Measurements from ENCODE around the gene EFCAB11.

EFCAB11 gene

GRCh38 chr14:89750908-89751392 is 203.6 kb downstream of the EFCAB11 start:
- no peaks in the 10 kb centered on the region for H3K27me3 ChIP-seq (ENCODE audit: insufficient read depth, low read length)
- H3F3A ChIP-seq (ENCODE audit: insufficient read depth, low read length): no peaks in the 10 kb centered on the region
- H3K79me2 ChIP-seq (ENCODE audit: insufficient read depth, low read length): no peaks in the 10 kb centered on the region
- H3K4me2 ChIP-seq (ENCODE audit: low read length): no peak overlapping the region
- no peak overlapping the region for H2AFZ ChIP-seq (ENCODE audit: low read length)
- no peak overlapping the region for H3K4me3 ChIP-seq (ENCODE audit: low read depth, low read length, poor library complexity, severe bottlenecking)
- H3K36me3 ChIP-seq (ENCODE audit: insufficient read depth, low read length): no peaks in the 10 kb centered on the region
- H4K20me1 ChIP-seq (ENCODE audit: insufficient read depth, low read length): no peaks in the 10 kb centered on the region
- H3K9me2 ChIP-seq (ENCODE audit: low read depth, low read length): no peaks in the 10 kb centered on the region
- TF ChIP-seq EZH2 (IDR thresholded peaks at IDR 0.05; ENCODE audit: borderline replicate concordance, low read length): no peak
- TF ChIP-seq, protein P1, sequence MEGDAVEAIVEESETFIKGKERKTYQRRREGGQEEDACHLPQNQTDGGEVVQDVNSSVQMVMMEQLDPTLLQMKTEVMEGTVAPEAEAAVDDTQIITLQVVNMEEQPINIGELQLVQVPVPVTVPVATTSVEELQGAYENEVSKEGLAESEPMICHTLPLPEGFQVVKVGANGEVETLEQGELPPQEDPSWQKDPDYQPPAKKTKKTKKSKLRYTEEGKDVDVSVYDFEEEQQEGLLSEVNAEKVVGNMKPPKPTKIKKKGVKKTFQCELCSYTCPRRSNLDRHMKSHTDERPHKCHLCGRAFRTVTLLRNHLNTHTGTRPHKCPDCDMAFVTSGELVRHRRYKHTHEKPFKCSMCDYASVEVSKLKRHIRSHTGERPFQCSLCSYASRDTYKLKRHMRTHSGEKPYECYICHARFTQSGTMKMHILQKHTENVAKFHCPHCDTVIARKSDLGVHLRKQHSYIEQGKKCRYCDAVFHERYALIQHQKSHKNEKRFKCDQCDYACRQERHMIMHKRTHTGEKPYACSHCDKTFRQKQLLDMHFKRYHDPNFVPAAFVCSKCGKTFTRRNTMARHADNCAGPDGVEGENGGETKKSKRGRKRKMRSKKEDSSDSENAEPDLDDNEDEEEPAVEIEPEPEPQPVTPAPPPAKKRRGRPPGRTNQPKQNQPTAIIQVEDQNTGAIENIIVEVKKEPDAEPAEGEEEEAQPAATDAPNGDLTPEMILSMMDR (IDR thresholded peaks at IDR 0.05; ENCODE audit: low read length): no peak
- no peaks in the 10 kb centered on the region for H3K9me3 ChIP-seq (ENCODE audit: low read length)
- no peak overlapping the region for H3K9ac ChIP-seq (ENCODE audit: low read length)
- no peaks in the 10 kb centered on the region for H3K4me1 ChIP-seq (ENCODE audit: insufficient read depth, low read length, severe bottlenecking)
- no peak overlapping the region for H3K27ac ChIP-seq (ENCODE audit: low read depth, low read length, poor library complexity, severe bottlenecking)

GRCh38 chr14:89750281-89750755 is 204.2 kb downstream of the EFCAB11 start:
- no peak overlapping the region for H3K27ac ChIP-seq (ENCODE audit: low read depth, low read length, poor library complexity, severe bottlenecking)
- no peak overlapping the region for H3K4me3 ChIP-seq (ENCODE audit: low read depth, low read length, poor library complexity, severe bottlenecking)
- no peak overlapping the region for H3K4me2 ChIP-seq (ENCODE audit: low read length)
- H3K79me2 ChIP-seq (ENCODE audit: insufficient read depth, low read length): no peaks in the 10 kb centered on the region
- TF ChIP-seq, protein P1 (IDR thresholded peaks at IDR 0.05; ENCODE audit: low read length): no peak
- TF ChIP-seq EZH2 (IDR thresholded peaks at IDR 0.05; ENCODE audit: borderline replicate concordance, low read length): no peak
- no peaks in the 10 kb centered on the region for H3K36me3 ChIP-seq (ENCODE audit: insufficient read depth, low read length)
- no peaks in the 10 kb centered on the region for H4K20me1 ChIP-seq (ENCODE audit: insufficient read depth, low read length)
- no peaks in the 10 kb centered on the region for H3K9me3 ChIP-seq (ENCODE audit: low read length)
- H3F3A ChIP-seq (ENCODE audit: insufficient read depth, low read length): no peaks in the 10 kb centered on the region
- no peaks in the 10 kb centered on the region for H3K27me3 ChIP-seq (ENCODE audit: insufficient read depth, low read length)
- no peaks in the 10 kb centered on the region for H3K9me2 ChIP-seq (ENCODE audit: low read depth, low read length)
- no peak overlapping the region for H2AFZ ChIP-seq (ENCODE audit: low read length)
- H3K9ac ChIP-seq (ENCODE audit: low read length): no peak overlapping the region
- no peaks in the 10 kb centered on the region for H3K4me1 ChIP-seq (ENCODE audit: insufficient read depth, low read length, severe bottlenecking)

DNA sequence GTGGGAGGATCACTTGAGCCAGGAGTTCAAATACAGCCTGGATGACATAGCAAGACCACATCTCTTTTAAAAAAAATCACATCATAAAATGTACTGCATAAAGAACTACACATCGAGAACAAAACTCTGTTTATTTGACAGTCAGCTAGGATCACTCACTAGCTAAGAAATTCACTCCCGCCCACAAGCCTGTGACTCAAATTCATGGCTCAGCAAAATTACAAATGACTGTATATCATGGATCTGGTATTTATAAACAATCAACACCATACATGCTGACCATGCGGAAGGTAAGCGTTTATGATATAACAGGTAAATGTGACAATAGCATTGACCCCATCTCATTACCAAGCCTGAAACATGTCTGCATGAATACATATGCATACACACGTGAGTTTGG is 206.5 kb downstream of the EFCAB11 start:
- TF ChIP-seq, protein P1 (IDR thresholded peaks at IDR 0.05; ENCODE audit: low read length): no peak
- no peak for TF ChIP-seq EZH2 (IDR thresholded peaks at IDR 0.05; ENCODE audit: borderline replicate concordance, low read length)
- no peaks in the 10 kb centered on the region for H3K79me2 ChIP-seq (ENCODE audit: insufficient read depth, low read length)

More for the DNA sequence above, 206.5 kb downstream of the EFCAB11 start:
- Histone ChIP-seq H3F3A (ENCODE audit: insufficient read depth, low read length) (no peaks in the 10 kb centered on the region), H3K9ac (ENCODE audit: low read length) (no peak overlapping the region), H3K4me1 (ENCODE audit: insufficient read depth, low read length, severe bottlenecking) (no peaks in the 10 kb centered on the region), H3K4me3 (ENCODE audit: low read depth, low read length, poor library complexity, severe bottlenecking) (no peak overlapping the region), H3K9me2 (ENCODE audit: low read depth, low read length) (no peaks in the 10 kb centered on the region), H3K9me3 (ENCODE audit: low read length) (no peaks in the 10 kb centered on the region), H4K20me1 (ENCODE audit: insufficient read depth, low read length) (no peaks in the 10 kb centered on the region), H3K36me3 (ENCODE audit: insufficient read depth, low read length) (no peaks in the 10 kb centered on the region), H3K4me2 (ENCODE audit: low read length) (no peak overlapping the region), H3K27me3 (ENCODE audit: insufficient read depth, low read length) (no peaks in the 10 kb centered on the region), H3K27ac (ENCODE audit: low read depth, low read length, poor library complexity, severe bottlenecking) (no peak overlapping the region), H2AFZ (ENCODE audit: low read length) (no peak overlapping the region)
